Neural cell (in vitro differentiated cells): Measurements from ENCODE around the gene SMIM10L1.

Source experiments
- EP300 ChIP-seq: fragments of 450-650 bp; conservative IDR thresholded peaks from 2 replicates; pipeline ENCODE4 v1.6.1; 2014; ENCODE audit warnings: antibody characterized with exemption, mild to moderate bottlenecking, moderate library complexity; ENCODE audit not compliant: poor library complexity, severe bottlenecking
- EZH2 ChIP-seq: fragments of 200-600, 300-800 bp; shearing (Covaris generic), sonication (generic); IDR thresholded peaks from 2 replicates; pipeline ENCODE4 v1.6.1; 2014; ENCODE audit warnings: antibody characterized with exemption, low read length, borderline replicate concordance, mild to moderate bottlenecking; ENCODE audit not compliant: insufficient read depth, poor library complexity, severe bottlenecking
- POLR2AphosphoS5 ChIP-seq: IDR thresholded peaks from 2 replicates; pipeline ENCODE4 v1.6.1; 2012
- RAD21 ChIP-seq: fragments of 450-650 bp; conservative IDR thresholded peaks from 2 replicates; pipeline ENCODE4 v1.6.1; 2014; ENCODE audit warnings: antibody characterized with exemption, mild to moderate bottlenecking, moderate library complexity
- SMC3 ChIP-seq: fragments of 450-650 bp; conservative IDR thresholded peaks from 2 replicates; pipeline ENCODE4 v1.6.1; 2014; ENCODE audit warnings: antibody characterized with exemption, mild to moderate bottlenecking, moderate library complexity; ENCODE audit not compliant: poor library complexity
- TAF1 ChIP-seq: IDR thresholded peaks from 2 replicates; pipeline ENCODE4 v1.6.1; 2012; ENCODE audit warnings: low read depth
- TF ChIP-seq, protein P1 (sequence below): fragments of 450-650 bp; IDR thresholded peaks from 2 replicates; pipeline ENCODE4 v1.5.1; 2014; ENCODE audit warnings: antibody characterized with exemption, mild to moderate bottlenecking, moderate library complexity; ENCODE audit not compliant: poor library complexity, severe bottlenecking
- TF ChIP-seq, protein P2 (sequence below): IDR thresholded peaks from 2 replicates; pipeline ENCODE4 v1.6.1; 2012; ENCODE audit warnings: borderline replicate concordance

- TF ChIP-seq EZH2 (no peak), TAF1 (no peak), EP300 (no peak), POLR2AphosphoS5 (no peak), SMC3 (no peak), RAD21 (no peak)
- TF ChIP-seq, protein P1, sequence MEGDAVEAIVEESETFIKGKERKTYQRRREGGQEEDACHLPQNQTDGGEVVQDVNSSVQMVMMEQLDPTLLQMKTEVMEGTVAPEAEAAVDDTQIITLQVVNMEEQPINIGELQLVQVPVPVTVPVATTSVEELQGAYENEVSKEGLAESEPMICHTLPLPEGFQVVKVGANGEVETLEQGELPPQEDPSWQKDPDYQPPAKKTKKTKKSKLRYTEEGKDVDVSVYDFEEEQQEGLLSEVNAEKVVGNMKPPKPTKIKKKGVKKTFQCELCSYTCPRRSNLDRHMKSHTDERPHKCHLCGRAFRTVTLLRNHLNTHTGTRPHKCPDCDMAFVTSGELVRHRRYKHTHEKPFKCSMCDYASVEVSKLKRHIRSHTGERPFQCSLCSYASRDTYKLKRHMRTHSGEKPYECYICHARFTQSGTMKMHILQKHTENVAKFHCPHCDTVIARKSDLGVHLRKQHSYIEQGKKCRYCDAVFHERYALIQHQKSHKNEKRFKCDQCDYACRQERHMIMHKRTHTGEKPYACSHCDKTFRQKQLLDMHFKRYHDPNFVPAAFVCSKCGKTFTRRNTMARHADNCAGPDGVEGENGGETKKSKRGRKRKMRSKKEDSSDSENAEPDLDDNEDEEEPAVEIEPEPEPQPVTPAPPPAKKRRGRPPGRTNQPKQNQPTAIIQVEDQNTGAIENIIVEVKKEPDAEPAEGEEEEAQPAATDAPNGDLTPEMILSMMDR, result no peak
- TF ChIP-seq, protein P2, sequence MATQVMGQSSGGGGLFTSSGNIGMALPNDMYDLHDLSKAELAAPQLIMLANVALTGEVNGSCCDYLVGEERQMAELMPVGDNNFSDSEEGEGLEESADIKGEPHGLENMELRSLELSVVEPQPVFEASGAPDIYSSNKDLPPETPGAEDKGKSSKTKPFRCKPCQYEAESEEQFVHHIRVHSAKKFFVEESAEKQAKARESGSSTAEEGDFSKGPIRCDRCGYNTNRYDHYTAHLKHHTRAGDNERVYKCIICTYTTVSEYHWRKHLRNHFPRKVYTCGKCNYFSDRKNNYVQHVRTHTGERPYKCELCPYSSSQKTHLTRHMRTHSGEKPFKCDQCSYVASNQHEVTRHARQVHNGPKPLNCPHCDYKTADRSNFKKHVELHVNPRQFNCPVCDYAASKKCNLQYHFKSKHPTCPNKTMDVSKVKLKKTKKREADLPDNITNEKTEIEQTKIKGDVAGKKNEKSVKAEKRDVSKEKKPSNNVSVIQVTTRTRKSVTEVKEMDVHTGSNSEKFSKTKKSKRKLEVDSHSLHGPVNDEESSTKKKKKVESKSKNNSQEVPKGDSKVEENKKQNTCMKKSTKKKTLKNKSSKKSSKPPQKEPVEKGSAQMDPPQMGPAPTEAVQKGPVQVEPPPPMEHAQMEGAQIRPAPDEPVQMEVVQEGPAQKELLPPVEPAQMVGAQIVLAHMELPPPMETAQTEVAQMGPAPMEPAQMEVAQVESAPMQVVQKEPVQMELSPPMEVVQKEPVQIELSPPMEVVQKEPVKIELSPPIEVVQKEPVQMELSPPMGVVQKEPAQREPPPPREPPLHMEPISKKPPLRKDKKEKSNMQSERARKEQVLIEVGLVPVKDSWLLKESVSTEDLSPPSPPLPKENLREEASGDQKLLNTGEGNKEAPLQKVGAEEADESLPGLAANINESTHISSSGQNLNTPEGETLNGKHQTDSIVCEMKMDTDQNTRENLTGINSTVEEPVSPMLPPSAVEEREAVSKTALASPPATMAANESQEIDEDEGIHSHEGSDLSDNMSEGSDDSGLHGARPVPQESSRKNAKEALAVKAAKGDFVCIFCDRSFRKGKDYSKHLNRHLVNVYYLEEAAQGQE, result no peak
Observed at GRCh38 chr12:11147420-11147819, 23.6 kb upstream of the SMIM10L1 start.
